ENCODE measurements around the gene ZSCAN18.

The ZSCAN18 gene

GRCh38 chr19:58044886-58045285, 53.1 kb downstream of the ZSCAN18 start:
- no peak for DNase-seq (ENCODE audit: low read depth in 2 of 2)

GRCh38 chr19:58044391-58044790, 53.6 kb downstream of the ZSCAN18 start:
- DNase-seq (ENCODE audit: low read depth in 2 of 2) = no peak

- no peak for DNase-seq (ENCODE audit: low read depth in 2 of 2)
Measured at GRCh38 chr19:58042495-58043340, 55.3 kb downstream of the ZSCAN18 start.

- DNase-seq (ENCODE audit: low read depth in 2 of 2) = no peak
Measured at GRCh38 chr19:58040751-58041525, 57.1 kb downstream of the ZSCAN18 start.

GRCh38 chr19:58038688-58039204, 59.3 kb downstream of the ZSCAN18 start:
- no peak for DNase-seq (ENCODE audit: low read depth in 2 of 2)

GRCh38 chr19:58037927-58038687, 59.9 kb downstream of the ZSCAN18 start:
- DNase-seq (ENCODE audit: low read depth in 2 of 2) = no peak

GRCh38 chr19:58035863-58036262, 62.2 kb downstream of the ZSCAN18 start:
- DNase-seq (ENCODE audit: low read depth in 2 of 2) = no peak

- no peak for DNase-seq (ENCODE audit: low read depth in 2 of 2)
Measured at GRCh38 chr19:58034477-58034793, 63.6 kb downstream of the ZSCAN18 start.
